ENCODE data around the gene OLFML1. TPM values are rescaled to one million over a fixed set of nuclear protein-coding genes. Genes with fewer than 3 reads are reported as not detected.

Gene OLFML1
- total RNA-seq, 1 donor from 2014 or later: not detected

- H3K4me3 Mint-ChIP-seq (ENCODE audit: unreplicated experiment): no peak overlapping the region
- no peak overlapping the region for H3K9ac ChIP-seq (ENCODE audit: low read length)
- peaks cover 3% of the 10 kb centered on the region for H3K9me3 Mint-ChIP-seq (ENCODE audit: unreplicated experiment)
- H3K79me2 ChIP-seq (ENCODE audit: insufficient read depth, low read length): no peaks in the 10 kb centered on the region
- H4K20me1 ChIP-seq (ENCODE audit: insufficient read depth, low read length): no peaks in the 10 kb centered on the region
- no peaks in the 10 kb centered on the region for H3K4me1 ChIP-seq (ENCODE audit: insufficient read depth, low read length)
- H3K36me3 ChIP-seq (ENCODE audit: insufficient read depth, low read length): no peaks in the 10 kb centered on the region
- no peak overlapping the region for H3K4me3 ChIP-seq (ENCODE audit: insufficient read depth, low read depth, low read length)
- no peaks in the 10 kb centered on the region for H3K36me3 Mint-ChIP-seq (ENCODE audit: low read depth, unreplicated experiment)
- no peak overlapping the region for H3K27ac ChIP-seq (ENCODE audit: low read depth, low read length)
- no peaks in the 10 kb centered on the region for H3K4me1 Mint-ChIP-seq (ENCODE audit: low read depth, unreplicated experiment)
- TF ChIP-seq EZH2 (IDR thresholded peaks at IDR 0.05; ENCODE audit: insufficient read depth, low read length) (no peak), CTCF (IDR thresholded peaks at IDR 0.05; ENCODE audit: insufficient read depth, low read depth, low read length) (no peak)
- FAIRE-seq: no peak
- peak; percentile 1 for DNase-seq (ENCODE audit: low read depth)
- no peaks in the 10 kb centered on the region for H3K27me3 ChIP-seq (ENCODE audit: insufficient read depth, low read length)
- no peak overlapping the region for H2AFZ ChIP-seq (ENCODE audit: low read depth, low read length)
- no peaks in the 10 kb centered on the region for H3K9me3 ChIP-seq (ENCODE audit: insufficient read depth, low read depth, low read length)
- peaks cover 7% of the 10 kb centered on the region for H3K27me3 Mint-ChIP-seq (ENCODE audit: low read depth, unreplicated experiment)
- H3K27ac Mint-ChIP-seq (ENCODE audit: unreplicated experiment): no peak overlapping the region
- H3K4me2 ChIP-seq (ENCODE audit: low read length): no peak overlapping the region
Observed at GRCh38 chr11:7457211-7457610, 28.1 kb upstream of the OLFML1 start.

GRCh38 chr11:7462706-7463105 is 22.6 kb upstream of the OLFML1 start:
- no peaks in the 10 kb centered on the region for H3K27me3 ChIP-seq (ENCODE audit: insufficient read depth, low read length)
- no peaks in the 10 kb centered on the region for H4K20me1 ChIP-seq (ENCODE audit: insufficient read depth, low read length)
- H2AFZ ChIP-seq (ENCODE audit: low read depth, low read length): no peak overlapping the region
- TF ChIP-seq CTCF (IDR thresholded peaks at IDR 0.05; ENCODE audit: insufficient read depth, low read depth, low read length) (no peak), EZH2 (IDR thresholded peaks at IDR 0.05; ENCODE audit: insufficient read depth, low read length) (no peak)
- H3K36me3 Mint-ChIP-seq (ENCODE audit: low read depth, unreplicated experiment): no peaks in the 10 kb centered on the region
- H3K27ac Mint-ChIP-seq (ENCODE audit: unreplicated experiment): no peak overlapping the region
- no peak overlapping the region for H3K4me3 ChIP-seq (ENCODE audit: insufficient read depth, low read depth, low read length)
- no peaks in the 10 kb centered on the region for H3K9me3 ChIP-seq (ENCODE audit: insufficient read depth, low read depth, low read length)
- FAIRE-seq (no peak), DNase-seq (ENCODE audit: low read depth) (no peak)
- no peak overlapping the region for H3K4me2 ChIP-seq (ENCODE audit: low read length)
- H3K9ac ChIP-seq (ENCODE audit: low read length): no peak overlapping the region
- H3K9me3 Mint-ChIP-seq (ENCODE audit: unreplicated experiment): peaks cover 3% of the 10 kb centered on the region
- H3K4me3 Mint-ChIP-seq (ENCODE audit: unreplicated experiment): no peak overlapping the region
- H3K4me1 Mint-ChIP-seq (ENCODE audit: low read depth, unreplicated experiment): no peaks in the 10 kb centered on the region
- no peaks in the 10 kb centered on the region for H3K79me2 ChIP-seq (ENCODE audit: insufficient read depth, low read length)
- H3K27me3 Mint-ChIP-seq (ENCODE audit: low read depth, unreplicated experiment): no peaks in the 10 kb centered on the region
- no peaks in the 10 kb centered on the region for H3K36me3 ChIP-seq (ENCODE audit: insufficient read depth, low read length)
- no peaks in the 10 kb centered on the region for H3K4me1 ChIP-seq (ENCODE audit: insufficient read depth, low read length)
- no peak overlapping the region for H3K27ac ChIP-seq (ENCODE audit: low read depth, low read length)

GRCh38 chr11:7467652-7468051 is 17.7 kb upstream of the OLFML1 start:
- no peak overlapping the region for H3K27ac ChIP-seq (ENCODE audit: low read depth, low read length)
- H3K79me2 ChIP-seq (ENCODE audit: insufficient read depth, low read length): no peaks in the 10 kb centered on the region
- no peaks in the 10 kb centered on the region for H4K20me1 ChIP-seq (ENCODE audit: insufficient read depth, low read length)
- FAIRE-seq (no peak), DNase-seq (ENCODE audit: low read depth) (no peak)
- no peaks in the 10 kb centered on the region for H3K4me1 ChIP-seq (ENCODE audit: insufficient read depth, low read length)
- no peaks in the 10 kb centered on the region for H3K9me3 ChIP-seq (ENCODE audit: insufficient read depth, low read depth, low read length)
- H2AFZ ChIP-seq (ENCODE audit: low read depth, low read length): no peak overlapping the region
- H3K27me3 Mint-ChIP-seq (ENCODE audit: low read depth, unreplicated experiment): no peaks in the 10 kb centered on the region
- no peaks in the 10 kb centered on the region for H3K9me3 Mint-ChIP-seq (ENCODE audit: unreplicated experiment)
- H3K36me3 Mint-ChIP-seq (ENCODE audit: low read depth, unreplicated experiment): no peaks in the 10 kb centered on the region
- H3K9ac ChIP-seq (ENCODE audit: low read length): no peak overlapping the region
- H3K27ac Mint-ChIP-seq (ENCODE audit: unreplicated experiment): no peak overlapping the region
- H3K4me1 Mint-ChIP-seq (ENCODE audit: low read depth, unreplicated experiment): no peaks in the 10 kb centered on the region
- H3K36me3 ChIP-seq (ENCODE audit: insufficient read depth, low read length): no peaks in the 10 kb centered on the region
- no peak overlapping the region for H3K4me2 ChIP-seq (ENCODE audit: low read length)
- no peak overlapping the region for H3K4me3 ChIP-seq (ENCODE audit: insufficient read depth, low read depth, low read length)
- no peaks in the 10 kb centered on the region for H3K27me3 ChIP-seq (ENCODE audit: insufficient read depth, low read length)
- no peak overlapping the region for H3K4me3 Mint-ChIP-seq (ENCODE audit: unreplicated experiment)
- TF ChIP-seq CTCF (IDR thresholded peaks at IDR 0.05; ENCODE audit: insufficient read depth, low read depth, low read length) (no peak), EZH2 (IDR thresholded peaks at IDR 0.05; ENCODE audit: insufficient read depth, low read length) (no peak)
